Tibial nerve (tissue), 4 donors: ENCODE measurements around the gene B9D1. TPM values are rescaled to one million over a fixed set of nuclear protein-coding genes. Genes with fewer than 3 reads are reported as not detected.

ENCODE experiments used
- DNase-seq, 2 donors: peaks; one replicate each; pipeline ENCODE4 v3.0.0-alpha.2; 2019; ENCODE audit warnings: low spot score in 2 of 2
- H3K27ac ChIP-seq, 4 donors: fragments of 200-600 bp; sonication (generic) in 3 of 4; one replicate each; pipeline ENCODE4 v1.5.1; 2017 to 2019; ENCODE audit warnings: mild to moderate bottlenecking in 1 of 4
- H3K27me3 ChIP-seq, 2 donors: fragments of 200-600 bp; sonication (generic) in 1 of 2; one replicate each; pipeline versions ENCODE4 v1.5.1 to v1.6.0; 2017 to 2019
- H3K36me3 ChIP-seq, 3 donors: fragments of 200-600 bp; sonication (generic); one replicate each; pipeline ENCODE4 v1.5.1; 2018 to 2019
- H3K4me1 ChIP-seq, 4 donors: fragments of 200-600 bp; sonication (generic) in 3 of 4; one replicate each; pipeline ENCODE4 v1.5.1; 2017 to 2019
- H3K4me3 ChIP-seq, 4 donors: fragments of 200-600 bp; sonication (generic) in 3 of 4; one replicate each; pipeline ENCODE4 v1.5.1; 2017 to 2019; ENCODE audit warnings: mild to moderate bottlenecking in 1 of 4, moderate library complexity in 1 of 4
- H3K9me3 ChIP-seq, 4 donors: fragments of 200-600 bp; sonication (generic) in 3 of 4; one replicate each; pipeline ENCODE4 v1.5.1; 2017 to 2019
- EP300 ChIP-seq, 2 donors: sonication (generic); formaldehyde crosslinking; IDR thresholded peaks; one replicate each; pipeline ENCODE4 v1.6.1; 2017; ENCODE audit warnings: antibody characterized with exemption in 2 of 2, mild to moderate bottlenecking in 1 of 2
- POLR2A ChIP-seq, 2 donors: fragments of 450-650 bp; IDR thresholded peaks; one replicate each; pipeline ENCODE4 v1.6.1; 2017; ENCODE audit warnings: antibody characterized with exemption in 2 of 2, mild to moderate bottlenecking in 2 of 2, moderate library complexity in 2 of 2
- WGBS, 2 donors: methylation state at CpG; one replicate each; pipeline ENCODE4 v1.1.5; 2018; 5-methylcytosine and 5-hydroxymethylcytosine counted together
- total RNA-seq, 4 donors: library from RNA; depleted of rRNA; stranded (reverse); fragments of >200 nt; gene quantifications; one replicate each; pipeline ENCODE4 v1.1.0, GENCODE V29; 2016
- TF ChIP-seq, protein P1 (sequence below), 5 experiments: fragments of 200-600 bp in 3 of 5; fragments of 450-650 bp in 2 of 5; sonication (generic) in 3 of 5; IDR thresholded peaks; one replicate each; pipeline ENCODE4 v1.5.1; 2016 to 2019; ENCODE audit warnings: antibody characterized with exemption in 5 of 5, mild to moderate bottlenecking in 3 of 5, moderate library complexity in 2 of 5

B9D1 gene
- total RNA-seq, 4 donors from 2014 or later = 21.6 to 65.4 (median 43.4) TPM

DNA sequence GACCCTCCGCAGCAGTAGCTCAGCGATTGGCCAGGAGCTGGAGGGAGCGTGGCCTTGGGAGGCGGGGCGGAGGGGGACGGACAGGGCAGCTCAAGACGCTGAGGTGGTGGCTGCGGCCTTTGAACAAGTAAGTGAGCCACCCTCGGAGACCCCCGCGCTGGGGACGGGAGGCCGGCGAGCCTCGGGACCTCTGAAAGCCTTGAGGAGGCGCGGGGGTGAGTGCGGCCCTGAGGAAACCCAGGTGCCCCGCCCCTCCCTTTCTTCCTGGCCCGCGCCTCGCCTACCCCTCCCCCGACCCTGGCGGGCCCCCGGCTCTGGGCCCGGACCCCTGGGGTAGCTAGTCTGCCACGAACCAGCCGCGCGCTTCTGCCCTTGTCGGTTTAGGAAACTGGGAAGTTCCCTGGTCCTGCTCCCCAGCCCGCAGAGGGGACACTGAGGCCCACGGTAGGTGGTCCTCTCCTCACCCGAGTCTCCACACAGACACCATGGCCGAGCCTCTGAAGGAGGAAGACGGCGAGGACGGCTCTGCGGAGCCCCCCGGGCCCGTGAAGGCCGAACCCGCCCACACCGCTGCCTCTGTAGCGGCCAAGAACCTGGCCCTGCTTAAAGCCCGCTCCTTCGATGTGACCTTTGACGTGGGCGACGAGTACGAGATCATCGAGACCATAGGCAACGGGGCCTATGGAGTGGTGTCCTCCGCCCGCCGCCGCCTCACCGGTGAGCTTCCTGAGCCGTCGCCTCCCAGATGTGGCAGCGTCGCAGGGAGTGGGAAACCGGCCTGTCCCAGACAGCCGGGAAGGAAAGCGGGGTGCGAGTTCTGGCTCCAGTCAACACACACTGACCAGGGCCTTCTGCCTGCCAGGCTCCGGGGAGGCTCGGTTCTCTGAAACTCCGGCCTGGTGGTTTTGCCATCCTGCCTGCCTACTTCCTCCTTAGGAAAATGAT is 16.2 kb upstream of the B9D1 start, which contains the start of gene MAPK7:
Gene MAPK7, plus strand, starts transcription at position 83 of the 945 bp plus-strand sequence. Its CDS starts 403 bp downstream, at position 486.
- no peaks in the 10 kb centered on the region for H3K9me3 ChIP-seq
- peak; percentile 50 to 53 for TF ChIP-seq POLR2A (IDR thresholded peaks at IDR 0.05)
- TF ChIP-seq, protein P1, sequence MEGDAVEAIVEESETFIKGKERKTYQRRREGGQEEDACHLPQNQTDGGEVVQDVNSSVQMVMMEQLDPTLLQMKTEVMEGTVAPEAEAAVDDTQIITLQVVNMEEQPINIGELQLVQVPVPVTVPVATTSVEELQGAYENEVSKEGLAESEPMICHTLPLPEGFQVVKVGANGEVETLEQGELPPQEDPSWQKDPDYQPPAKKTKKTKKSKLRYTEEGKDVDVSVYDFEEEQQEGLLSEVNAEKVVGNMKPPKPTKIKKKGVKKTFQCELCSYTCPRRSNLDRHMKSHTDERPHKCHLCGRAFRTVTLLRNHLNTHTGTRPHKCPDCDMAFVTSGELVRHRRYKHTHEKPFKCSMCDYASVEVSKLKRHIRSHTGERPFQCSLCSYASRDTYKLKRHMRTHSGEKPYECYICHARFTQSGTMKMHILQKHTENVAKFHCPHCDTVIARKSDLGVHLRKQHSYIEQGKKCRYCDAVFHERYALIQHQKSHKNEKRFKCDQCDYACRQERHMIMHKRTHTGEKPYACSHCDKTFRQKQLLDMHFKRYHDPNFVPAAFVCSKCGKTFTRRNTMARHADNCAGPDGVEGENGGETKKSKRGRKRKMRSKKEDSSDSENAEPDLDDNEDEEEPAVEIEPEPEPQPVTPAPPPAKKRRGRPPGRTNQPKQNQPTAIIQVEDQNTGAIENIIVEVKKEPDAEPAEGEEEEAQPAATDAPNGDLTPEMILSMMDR (IDR thresholded peaks at IDR 0.05) = no peak
- no peak for TF ChIP-seq EP300 (IDR thresholded peaks at IDR 0.05)
- DNase-seq = no peak
- H3K27me3 ChIP-seq = no peaks in the 10 kb centered on the region
- WGBS, 2 donors = 3 to 10% methylated on average over 32 to 53 of the region's 69 CpGs
- H3K4me3 ChIP-seq = peak within 1 kb of the TSS; percentile 80 to 87 (median 83)
- peak within 1 kb of the TSS; percentile 92 to 99 (median 94) for H3K27ac ChIP-seq
- H3K36me3 ChIP-seq = peaks cover 2 to 48% (median 30%) of the 10 kb centered on the region in 3 donors
- peaks cover 0 to 56% (median 13%) of the 10 kb centered on the region in 4 donors for H3K4me1 ChIP-seq

DNA sequence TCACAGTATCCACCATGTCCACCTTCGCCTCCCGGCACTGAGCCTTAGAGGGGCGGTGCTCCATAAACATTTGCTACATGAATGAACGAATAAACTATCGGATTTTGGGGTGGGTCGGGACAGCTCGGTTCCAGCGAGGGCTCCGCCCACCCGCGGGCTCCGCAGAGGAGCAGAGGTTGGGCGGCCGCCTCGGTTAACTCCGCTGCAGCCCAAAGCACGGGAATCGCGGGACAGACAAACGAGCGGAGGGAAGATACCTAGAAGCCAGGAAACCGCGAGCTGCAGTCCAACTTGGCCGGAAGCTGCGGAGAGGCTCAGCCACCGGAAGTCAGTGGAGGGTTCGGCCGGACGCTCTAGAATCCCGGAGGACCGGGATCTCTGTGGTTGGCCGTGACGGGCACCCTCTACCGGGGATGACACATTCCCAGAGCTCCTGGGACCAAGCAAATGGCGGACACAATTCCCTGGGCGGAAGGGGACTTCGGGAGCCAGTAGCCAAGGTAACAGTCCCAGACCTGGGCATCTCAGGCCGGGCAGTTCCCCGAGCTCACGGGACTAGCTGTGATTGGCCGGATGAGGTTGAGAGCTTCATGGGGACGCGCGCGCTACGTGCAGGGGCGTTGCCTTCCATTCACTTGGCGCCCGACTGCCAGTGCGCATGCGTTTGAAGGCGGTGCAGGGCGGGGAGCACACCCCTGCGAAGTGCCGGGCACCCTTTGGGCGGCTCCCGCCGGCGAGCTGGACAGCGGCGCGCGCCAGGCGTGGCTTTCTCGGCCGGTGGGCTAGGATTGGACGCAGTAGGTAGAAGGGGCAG is 15.3 kb upstream of the B9D1 start:
- TF ChIP-seq, protein P1 (IDR thresholded peaks at IDR 0.05) = peak in 2 of 5 experiments; percentile 26 to 44
- TF ChIP-seq EP300 (IDR thresholded peaks at IDR 0.05) (peak; percentile 85 to 96), POLR2A (IDR thresholded peaks at IDR 0.05) (peak; percentile 80 to 88)
- H3K4me3 ChIP-seq = peak overlapping the region; percentile 66 to 87 (median 81)
- 0 to 1% methylated on average over 30 to 42 of the region's 67 CpGs for WGBS, 2 donors
- peak; percentile 90 to 94 for DNase-seq
- no peaks in the 10 kb centered on the region for H3K27me3 ChIP-seq
- no peaks in the 10 kb centered on the region for H3K9me3 ChIP-seq
- peaks cover 0 to 47% (median 13%) of the 10 kb centered on the region in 4 donors for H3K4me1 ChIP-seq
- peaks cover 2 to 40% (median 26%) of the 10 kb centered on the region in 3 donors for H3K36me3 ChIP-seq
- peak overlapping the region; percentile 87 to 99 (median 94) for H3K27ac ChIP-seq

DNA sequence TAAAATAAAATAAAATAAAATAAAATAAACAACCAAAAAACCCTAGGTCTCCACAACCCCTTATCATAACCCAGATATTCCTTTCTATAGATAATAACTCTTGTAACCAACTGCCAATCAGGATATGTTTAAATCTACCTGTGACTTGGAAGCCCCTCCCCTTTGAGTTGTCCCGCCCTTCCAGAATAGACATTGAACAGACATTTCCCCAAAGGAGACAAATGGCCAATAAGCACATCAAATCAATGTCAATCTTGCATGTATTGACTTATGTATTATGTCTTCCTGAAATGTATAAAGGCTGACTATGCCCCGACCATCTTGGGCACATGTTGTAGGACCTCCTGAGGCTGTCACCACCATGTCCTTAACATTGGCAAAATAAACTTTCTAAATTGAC is 14.3 kb upstream of the B9D1 start:
- DNase-seq = no peak
- H3K4me1 ChIP-seq = peaks cover 0 to 37% (median 13%) of the 10 kb centered on the region in 4 donors
- peaks cover 2 to 30% (median 17%) of the 10 kb centered on the region in 3 donors for H3K36me3 ChIP-seq
- peak overlapping the region; percentile 66 to 87 (median 81) for H3K4me3 ChIP-seq
- no peaks in the 10 kb centered on the region for H3K27me3 ChIP-seq
- H3K27ac ChIP-seq = peak overlapping the region; percentile 87 to 99 (median 94)
- WGBS, 2 donors = 48 to 55% methylated on average over 2 of the region's 2 CpGs
- TF ChIP-seq, protein P1 (IDR thresholded peaks at IDR 0.05) = no peak
- TF ChIP-seq EP300 (IDR thresholded peaks at IDR 0.05) (no peak), POLR2A (IDR thresholded peaks at IDR 0.05) (no peak)
- H3K9me3 ChIP-seq = no peaks in the 10 kb centered on the region

DNA sequence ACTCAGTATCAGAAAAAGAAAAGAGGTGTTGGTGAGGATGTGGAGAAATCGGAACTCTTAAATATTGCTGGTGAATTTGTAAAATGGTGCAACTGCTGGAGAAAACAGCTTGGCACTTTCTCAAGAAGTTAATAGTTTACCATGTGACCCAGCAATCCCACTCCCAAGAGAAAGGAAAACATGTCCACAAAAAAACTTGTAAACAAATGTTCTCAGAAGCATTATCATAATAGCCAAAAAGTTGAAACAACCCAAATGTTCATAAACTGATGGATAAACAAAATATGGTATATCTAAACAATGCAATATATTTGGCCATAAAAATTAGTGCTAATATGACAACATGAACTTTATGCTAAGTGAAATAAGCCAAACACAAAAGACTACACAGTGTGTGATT is 13.2 kb upstream of the B9D1 start:
- H3K36me3 ChIP-seq = peaks cover under 1 to 19% (median 7%) of the 10 kb centered on the region in 3 donors
- no peaks in the 10 kb centered on the region for H3K27me3 ChIP-seq
- no peaks in the 10 kb centered on the region for H3K9me3 ChIP-seq
- H3K4me3 ChIP-seq = no peak overlapping the region
- TF ChIP-seq, protein P1 (IDR thresholded peaks at IDR 0.05) = no peak
- TF ChIP-seq EP300 (IDR thresholded peaks at IDR 0.05) (no peak), POLR2A (IDR thresholded peaks at IDR 0.05) (no peak)
- DNase-seq = no peak
- 88 to 93% methylated on average over 1 of the region's 1 CpG for WGBS, 2 donors
- peaks cover 0 to 29% (median 14%) of the 10 kb centered on the region in 4 donors for H3K4me1 ChIP-seq
- H3K27ac ChIP-seq = no peak overlapping the region
